ENCODE measurements around the gene KCNMA1. TPM values are rescaled to one million over a fixed set of nuclear protein-coding genes. Genes with fewer than 3 reads are reported as not detected.

The KCNMA1 gene
- total RNA-seq, 1 donor from 2014 or later, result 6.7 TPM

DNA sequence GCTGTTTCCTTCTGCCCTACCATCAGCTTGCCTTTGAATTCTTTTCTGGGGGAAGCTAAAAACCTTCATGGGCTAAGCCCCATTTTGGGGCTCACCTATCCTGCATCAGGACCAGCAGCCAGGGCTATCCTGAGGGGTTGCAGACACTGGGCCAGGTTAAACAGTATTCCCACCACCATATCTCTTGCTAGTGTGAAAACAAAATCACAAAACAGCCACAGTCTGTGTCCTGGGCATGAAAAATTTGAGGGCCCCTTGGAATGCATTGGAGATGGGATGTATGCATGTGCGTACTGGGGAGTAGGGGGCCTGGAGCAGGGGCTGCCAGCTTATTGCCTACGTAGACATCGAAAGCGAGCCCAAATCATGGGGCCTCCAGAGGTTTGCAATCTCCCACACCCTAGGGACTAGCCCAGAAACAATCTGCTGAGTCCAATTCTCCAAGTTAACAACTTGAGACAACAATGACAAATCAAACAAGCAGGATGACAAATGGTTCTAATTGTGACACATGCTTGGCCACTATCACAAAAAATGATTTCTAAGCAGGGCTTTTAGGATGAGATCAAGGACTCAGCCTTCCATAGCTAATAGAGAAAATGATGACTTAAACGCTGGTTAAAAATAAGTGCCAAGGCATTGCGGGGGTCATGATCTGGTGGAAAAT, 557.1 kb downstream of the KCNMA1 start:
- DNase-seq (ENCODE audit: extremely low read depth, low read depth, low spot score), result no peak

DNA sequence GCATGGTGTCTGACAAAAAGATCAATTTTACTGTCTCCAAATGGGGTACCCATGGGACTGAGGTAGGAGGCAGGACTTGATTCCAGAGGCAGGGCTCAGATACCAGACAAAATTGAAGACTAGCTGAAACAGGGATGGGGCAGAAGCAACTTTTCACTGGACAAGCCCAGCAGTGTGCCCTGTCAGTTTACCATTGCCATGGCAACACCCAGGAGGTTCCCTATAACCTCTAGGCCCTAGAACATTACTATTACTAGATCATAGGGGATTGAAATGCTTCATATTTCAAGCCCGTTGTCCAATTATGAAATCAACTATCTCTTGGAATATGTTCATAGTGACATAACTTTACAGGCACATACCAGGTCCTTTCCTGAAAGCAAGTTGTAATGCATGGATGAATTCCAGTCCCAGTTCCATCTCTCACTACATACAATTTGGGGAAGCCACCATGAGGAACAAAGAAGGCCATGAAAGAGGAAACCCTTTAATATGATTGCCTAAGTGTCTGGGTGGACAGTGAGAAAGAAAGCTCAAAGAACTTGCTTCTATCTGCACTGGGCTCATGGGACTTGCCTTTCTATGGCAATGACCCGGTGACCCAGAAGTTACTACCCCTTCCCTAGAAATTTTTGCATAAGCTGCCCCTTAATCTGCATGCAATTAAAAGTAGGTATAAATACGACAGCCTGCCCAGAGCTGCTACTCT, 557.9 kb downstream of the KCNMA1 start:
- no peak for DNase-seq (ENCODE audit: extremely low read depth, low read depth, low spot score)

DNA sequence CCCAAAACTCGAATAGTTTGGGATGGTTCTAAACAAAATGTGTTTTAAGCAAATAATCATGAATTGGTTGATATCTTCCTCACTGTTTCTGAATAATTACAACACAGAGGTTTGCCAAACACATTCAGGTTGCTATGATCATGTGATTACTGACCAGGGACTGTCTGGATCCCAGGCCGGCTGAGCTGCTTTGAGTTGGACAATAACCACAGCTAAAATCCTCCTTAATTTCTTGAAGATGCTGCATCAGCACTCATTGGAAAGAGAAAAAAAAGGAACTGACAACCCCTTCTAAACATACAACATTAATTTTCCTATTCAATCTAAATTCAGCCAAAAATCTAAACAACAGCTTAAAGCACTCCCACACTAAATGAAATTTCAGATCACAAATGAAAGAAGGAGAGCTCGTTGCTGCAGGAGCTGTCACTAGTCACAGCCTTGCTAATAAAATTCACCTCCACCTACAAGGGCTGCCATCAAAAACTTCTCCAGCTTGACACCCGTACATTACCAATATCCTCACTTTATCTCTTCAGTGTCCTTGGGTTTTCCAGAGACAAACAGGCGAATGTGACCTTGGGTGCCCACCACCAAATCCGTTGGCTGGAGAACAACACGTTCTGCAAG, 560.2 kb downstream of the KCNMA1 start:
- no peak for DNase-seq (ENCODE audit: extremely low read depth, low read depth, low spot score)

DNA sequence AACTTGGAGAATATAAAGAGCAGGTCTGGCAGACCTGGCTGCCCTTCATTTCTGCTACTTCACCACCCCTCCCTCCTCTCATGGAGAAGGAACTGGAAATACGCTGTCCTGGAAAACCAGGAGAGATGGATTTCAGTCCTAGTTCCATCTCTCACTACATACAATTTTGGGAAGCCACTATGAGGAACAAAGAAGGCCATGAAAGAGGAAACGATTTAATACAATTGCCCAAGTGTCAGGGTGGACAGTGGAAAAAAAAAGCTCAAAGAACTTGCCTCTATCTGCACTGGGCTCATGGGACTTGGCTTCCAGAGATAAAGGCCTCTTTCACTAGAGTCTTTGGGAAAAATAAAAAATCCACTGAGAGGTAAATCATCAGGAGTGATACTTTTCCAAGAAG, 561.7 kb downstream of the KCNMA1 start:
- no peak for DNase-seq (ENCODE audit: extremely low read depth, low read depth, low spot score)

DNA sequence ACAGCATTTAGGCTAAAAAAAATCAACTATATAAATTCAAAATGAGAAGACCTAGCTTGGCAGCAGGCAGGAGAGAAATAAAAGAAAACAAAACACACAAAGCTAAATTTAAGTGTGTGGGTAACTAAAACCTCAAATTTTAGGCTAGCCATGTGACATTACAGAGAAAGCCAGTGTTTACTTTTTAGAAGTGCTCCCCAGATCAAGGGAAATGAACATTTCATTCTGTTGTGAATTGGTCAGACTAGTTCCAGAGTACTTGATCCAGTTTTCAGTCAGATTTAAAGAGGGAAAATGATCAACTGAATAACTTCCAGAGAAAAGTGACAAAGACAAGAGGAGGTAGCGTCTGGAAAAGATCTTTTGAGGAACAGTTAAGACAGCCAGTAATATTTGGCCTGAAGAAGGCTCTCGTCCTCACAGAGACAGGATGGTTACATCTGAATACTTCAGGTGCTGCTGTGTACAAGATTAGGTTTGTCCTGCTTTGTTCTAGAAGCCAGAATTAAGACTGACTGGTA, 563.4 kb downstream of the KCNMA1 start:
- no peak for DNase-seq (ENCODE audit: extremely low read depth, low read depth, low spot score)

DNA sequence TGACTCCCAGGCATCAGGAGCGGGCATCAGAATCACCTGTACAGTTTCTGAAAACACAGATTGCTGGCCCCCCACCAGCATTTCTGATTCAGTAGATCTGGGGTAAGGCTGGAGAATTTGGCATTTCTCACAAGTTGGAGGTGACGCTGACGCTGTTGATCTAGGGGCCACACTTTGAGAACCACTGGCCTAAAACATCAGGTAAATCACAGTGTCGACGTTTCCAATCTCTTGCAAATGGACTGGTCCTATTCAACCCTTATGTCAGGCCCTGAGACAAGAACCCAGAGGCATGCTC, 564.0 kb downstream of the KCNMA1 start:
- DNase-seq (ENCODE audit: extremely low read depth, low read depth, low spot score), result no peak

DNA sequence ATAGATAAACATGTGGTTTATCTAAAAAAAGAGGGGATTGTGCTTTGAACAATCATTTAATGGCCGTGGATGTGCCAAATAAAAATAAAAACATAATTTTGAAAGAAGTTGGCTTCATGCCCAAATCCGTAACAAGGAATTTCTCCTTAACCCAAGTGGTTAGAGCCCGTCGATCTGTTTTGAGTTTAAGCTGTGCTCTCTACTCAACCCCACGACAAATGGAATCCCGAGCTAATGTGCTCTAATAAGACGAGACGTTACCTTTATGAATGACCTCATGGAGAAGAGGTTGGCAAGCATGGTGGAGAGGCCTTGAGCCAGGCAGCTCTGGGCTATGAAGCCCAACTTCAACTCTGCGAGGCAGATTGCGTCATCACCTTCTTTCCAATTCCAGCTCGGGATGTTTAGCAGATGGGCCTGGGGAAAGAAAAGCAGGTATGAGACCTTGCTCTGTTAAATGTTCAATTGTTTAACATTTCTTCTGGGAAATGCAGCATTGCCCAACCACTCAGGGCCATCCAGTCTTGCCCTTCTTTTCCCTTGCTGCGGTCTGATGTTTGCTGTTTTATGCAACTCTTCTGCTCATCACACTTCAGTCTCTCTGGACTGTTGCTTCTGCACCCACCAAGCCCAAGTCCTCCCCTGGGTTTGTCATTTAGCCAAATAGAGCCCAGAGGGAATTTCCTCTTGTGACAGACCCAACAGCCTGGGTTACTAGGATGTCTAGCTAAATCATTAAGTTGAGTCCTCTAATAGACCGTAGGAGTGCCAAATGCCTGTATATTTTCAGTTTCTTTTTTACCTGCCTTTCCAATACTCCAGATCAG, 564.6 kb downstream of the KCNMA1 start:
- no peak for DNase-seq (ENCODE audit: extremely low read depth, low read depth, low spot score)

DNA sequence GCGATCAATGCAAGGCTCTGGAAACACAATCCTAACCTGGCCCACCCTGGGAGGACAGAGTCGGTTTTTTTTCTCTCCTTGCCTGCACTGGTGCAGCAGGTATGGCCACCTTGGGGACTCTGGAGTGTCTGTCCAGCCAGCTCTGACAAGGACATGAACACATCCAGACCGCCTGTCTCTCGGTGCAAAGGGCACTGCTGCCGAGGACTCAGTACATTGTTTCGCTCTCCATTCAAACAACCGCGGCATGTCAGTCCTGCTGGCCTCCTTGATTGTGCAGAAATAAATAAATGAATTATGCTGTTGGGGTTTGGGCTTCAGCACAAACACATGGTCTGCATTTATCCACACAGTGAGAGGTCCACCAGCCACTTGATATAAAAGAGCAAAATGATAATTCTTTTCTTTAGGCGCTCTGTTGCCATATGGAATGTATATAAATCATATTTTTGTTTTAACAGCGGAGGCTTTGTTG, 565.2 kb downstream of the KCNMA1 start:
- no peak for DNase-seq (ENCODE audit: extremely low read depth, low read depth, low spot score)

DNA sequence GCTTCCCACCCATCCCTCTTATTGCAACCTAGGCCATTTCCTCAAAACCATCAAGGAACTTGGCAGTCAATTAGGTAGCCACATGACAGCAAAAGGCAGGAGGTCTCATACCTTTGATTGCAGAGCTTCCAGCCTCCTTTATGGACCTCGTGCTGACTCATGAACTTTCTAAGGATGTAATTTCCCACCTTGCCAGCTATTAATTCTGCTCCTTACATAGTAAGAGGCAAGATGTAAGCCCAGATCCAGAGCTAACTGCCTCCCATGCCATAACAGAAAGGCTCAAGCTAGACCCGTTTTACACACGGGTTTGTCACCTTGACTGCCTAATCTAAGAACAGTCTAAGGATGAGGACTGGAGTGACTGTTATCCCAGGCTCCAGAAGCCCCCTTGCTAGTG, 565.7 kb downstream of the KCNMA1 start:
- no peak for DNase-seq (ENCODE audit: extremely low read depth, low read depth, low spot score)

DNA sequence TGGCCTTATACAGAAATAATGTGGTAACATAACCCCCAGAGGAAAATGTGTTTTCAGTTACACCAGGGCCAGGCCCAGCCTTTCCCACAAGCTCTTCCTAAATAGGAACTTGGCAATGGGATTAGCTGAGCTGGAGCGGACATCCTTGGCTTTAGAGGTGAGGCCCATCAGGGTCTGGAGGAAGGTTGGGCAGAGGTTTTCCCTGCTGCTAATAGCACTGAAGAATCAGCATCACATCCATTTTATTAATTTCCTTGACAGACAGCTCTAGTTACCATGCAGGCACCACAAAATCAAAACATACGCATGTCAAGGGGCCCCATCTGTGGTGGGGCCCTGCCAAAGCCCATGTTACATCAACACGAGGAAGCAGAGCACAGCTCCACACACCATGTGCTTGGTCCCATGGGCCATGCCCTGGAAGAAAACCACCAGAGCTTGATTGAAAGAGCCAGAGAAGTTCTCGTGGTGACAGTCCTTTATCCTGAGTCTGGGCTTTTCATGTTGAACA, 566.6 kb downstream of the KCNMA1 start:
- no peak for DNase-seq (ENCODE audit: extremely low read depth, low read depth, low spot score)

DNA sequence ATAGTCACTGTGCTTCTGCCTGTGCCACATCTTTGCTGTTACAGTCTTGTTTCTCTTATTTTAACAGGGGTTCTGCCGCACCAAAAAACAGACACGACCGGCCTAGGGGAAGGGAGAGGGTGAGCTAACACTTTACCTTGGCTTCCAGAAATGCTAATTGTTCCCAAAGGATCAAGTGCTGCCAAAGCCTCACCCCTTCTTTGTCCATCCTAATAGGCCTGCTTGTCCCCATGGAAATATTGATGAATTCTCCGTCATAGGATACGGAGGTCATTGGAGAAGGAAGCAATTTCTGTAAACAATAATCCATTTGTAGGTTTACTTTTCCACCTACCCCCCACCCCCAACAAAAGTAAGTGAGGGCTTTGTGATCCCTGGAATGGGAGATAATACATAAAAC, 567.3 kb downstream of the KCNMA1 start:
- no peak for DNase-seq (ENCODE audit: extremely low read depth, low read depth, low spot score)

DNA sequence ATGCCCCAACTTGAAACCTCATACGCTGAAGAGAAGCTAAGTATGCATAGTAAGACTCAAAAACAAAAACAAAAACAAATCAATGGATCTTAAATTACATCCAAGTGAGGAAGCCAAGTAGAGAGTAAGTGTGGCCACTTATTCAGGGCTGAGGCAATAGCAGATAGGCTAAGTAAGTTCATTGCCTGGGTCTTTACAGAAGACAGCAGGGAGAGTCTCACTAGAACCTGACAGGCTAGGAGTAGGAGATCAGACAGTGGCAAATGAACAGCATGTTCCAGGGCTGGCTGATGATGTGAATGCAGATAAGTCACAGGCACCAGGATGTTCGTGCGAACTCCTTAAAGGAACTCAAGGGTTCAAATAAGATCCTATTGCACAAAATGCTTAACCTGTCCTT, 568.6 kb downstream of the KCNMA1 start:
- no peak for DNase-seq (ENCODE audit: extremely low read depth, low read depth, low spot score)

DNA sequence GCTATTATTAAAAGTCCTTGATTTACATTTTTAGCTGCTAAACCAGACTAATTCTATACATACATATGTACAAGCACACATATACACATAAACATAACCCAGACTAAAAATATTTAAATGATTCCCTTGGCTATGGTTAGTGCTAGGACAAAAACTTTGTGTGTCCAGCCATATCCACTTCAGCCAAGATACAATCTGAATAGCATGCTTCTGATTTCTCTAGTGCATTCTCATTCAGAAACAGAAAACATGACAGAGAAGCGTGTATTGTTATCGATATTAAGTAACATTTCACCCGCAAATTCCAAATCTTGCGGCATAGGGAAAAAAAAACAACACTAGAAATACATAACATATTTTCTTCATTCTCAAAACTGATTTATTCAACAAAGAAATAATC, 569.3 kb downstream of the KCNMA1 start:
- no peak for DNase-seq (ENCODE audit: extremely low read depth, low read depth, low spot score)

DNA sequence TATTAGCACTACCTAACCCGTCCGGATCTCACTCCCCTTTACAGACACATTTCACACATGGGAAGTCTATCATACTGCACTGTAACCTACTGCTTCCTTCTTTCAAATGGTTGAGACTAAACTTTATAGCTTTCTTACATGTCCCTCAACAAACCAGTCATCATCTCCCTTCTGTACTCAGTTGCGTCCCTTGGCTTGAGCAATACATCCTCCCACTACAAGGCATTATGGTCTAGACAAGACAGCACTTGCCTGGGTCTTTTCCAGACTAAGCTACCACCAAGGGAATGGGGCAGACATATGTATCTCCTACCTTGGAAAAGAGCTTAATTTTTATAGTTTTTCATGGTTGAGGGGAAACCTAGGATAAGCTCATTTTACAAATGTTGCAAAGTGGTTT, 575.2 kb downstream of the KCNMA1 start:
- DNase-seq (ENCODE audit: extremely low read depth, low read depth, low spot score), result no peak

DNA sequence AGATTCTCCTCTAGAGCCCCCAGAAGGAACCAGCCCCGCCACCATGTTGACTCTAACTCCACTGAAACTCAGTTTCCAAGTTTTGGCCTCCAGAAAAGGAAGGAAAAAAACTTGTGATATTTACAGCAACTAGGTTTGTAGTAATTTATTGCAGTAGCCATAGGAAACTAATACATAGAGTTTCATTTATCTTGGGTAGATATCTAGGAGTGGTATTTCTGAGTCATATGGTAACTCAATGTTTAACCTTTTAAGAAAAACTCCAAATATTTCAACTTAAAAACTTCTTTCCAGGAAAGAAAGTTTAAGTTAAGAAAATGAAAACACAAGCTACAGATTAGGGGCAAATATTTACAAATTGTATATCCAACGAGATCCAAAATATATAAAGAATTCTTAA, 576.7 kb downstream of the KCNMA1 start:
- no peak for DNase-seq (ENCODE audit: extremely low read depth, low read depth, low spot score)

DNA sequence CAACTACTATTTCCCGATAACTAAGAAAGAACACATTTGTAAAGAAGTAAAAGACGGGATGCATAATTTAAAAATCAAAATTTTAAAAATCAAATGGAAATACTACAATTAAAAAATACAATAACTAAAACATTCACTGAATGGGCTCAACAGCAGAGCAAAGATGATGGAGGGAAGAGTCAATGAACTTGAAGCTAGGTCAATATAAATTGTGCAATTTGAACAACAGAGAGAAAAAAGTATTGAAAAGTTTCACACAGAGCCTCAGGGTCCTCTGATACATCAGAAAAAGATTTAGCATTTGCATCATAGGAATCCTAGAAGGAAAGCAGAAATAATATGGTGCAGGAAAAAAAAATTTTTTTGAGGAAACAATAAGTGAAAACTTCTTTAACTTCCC, 581.0 kb downstream of the KCNMA1 start:
- no peak for DNase-seq (ENCODE audit: extremely low read depth, low read depth, low spot score)

DNA sequence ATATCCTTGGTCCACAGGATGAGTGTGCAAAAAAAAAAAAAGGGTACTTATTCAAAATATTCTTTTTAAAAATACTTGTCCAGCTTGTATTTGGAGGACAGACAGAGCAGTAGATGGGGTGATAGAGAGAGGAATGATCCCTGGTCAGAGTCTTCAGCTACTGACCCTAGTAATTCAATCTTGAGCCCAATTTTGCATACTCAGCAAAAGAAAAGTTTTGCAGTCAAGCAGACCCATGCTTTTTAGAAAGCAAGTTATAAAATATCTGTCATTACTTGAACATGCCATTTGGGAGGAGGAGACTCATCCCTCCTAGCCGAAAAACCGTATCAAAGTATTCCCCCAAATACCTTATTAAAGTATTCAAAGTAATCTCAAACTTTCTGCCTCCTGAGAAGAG, 585.0 kb downstream of the KCNMA1 start:
- no peak for DNase-seq (ENCODE audit: extremely low read depth, low read depth, low spot score)

DNA sequence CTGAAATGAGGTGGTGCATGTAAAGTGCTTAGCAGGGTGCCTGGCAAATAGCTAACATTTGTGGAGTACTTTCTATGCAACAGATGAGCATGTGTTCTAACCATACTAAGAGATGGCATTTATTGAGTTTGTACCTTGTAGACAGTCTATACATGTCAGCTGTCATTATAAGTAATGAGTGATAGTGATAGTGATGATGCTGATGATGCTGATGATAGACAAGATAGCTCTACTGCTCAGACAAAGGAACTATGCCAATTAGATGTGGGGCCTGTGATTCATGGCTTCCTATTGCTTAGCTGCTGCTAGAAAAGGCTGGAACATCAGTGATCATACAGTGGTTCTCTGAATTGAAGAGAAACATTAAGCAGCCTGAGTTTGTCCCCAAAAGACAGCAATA, 585.8 kb downstream of the KCNMA1 start:
- DNase-seq (ENCODE audit: extremely low read depth, low read depth, low spot score), result no peak

DNA sequence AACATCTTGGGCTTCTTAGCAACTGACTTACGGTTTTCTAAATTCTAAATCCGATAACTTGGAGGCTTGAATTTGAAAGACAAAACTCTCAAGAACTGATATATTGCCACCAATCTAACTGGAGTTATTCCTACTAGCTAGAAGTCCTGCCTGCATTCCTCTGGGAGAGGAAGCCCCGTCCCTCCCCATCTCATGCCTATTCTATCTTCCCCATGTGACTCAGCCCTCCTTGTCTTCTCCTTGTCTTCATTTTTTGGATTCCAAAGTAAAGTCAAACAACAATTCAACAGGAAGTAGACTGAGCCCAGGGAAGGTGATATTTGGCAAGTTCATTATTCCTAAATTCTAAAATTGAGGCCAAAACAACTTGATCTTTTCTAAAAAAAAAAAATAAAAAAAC, 587.7 kb downstream of the KCNMA1 start:
- DNase-seq (ENCODE audit: extremely low read depth, low read depth, low spot score), result no peak

DNA sequence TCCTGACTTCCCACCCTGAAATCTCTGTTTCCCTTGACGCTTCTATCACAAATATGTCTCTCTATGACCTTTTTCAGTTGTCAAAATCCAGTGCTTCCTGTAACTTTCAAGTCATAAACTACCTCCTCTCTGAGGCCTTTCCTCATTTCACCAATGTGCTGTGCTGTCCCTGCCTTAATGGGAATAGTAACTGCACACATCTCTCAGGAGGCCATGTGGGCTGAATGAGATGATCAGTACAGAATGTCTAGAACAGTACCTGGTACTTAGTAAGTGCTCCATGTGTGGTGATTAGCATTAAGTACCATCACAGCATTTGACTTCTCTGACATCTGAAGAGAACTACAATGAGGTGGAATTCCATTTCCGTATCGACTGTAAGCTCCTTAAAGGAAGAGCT, 588.5 kb downstream of the KCNMA1 start:
- DNase-seq (ENCODE audit: extremely low read depth, low read depth, low spot score), result no peak

DNA sequence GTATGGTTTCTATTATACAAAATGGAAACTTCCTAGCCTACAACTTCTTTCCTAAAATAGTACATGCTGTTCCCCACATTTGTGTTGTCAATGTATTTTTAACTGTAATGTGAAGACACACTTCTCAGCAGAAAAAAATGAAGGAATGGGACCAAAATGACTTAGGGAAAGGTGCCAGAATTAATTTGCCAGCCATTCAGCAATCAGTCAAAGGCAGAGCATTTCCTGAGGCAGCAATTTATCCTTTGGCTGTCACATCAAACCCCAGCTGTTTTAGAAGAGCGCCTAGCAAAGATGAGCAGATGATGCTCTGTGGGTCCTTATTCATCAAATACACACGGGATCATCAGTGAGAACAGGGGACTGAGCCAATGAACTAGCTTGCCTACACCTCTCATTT, 592.5 kb downstream of the KCNMA1 start:
- no peak for DNase-seq (ENCODE audit: extremely low read depth, low read depth, low spot score)

Measured in glomerular endothelial cell (primary cell).